Left colon (tissue), 2 donors: ENCODE results near the gene GPR157. TPM values are rescaled to one million over a fixed set of nuclear protein-coding genes. Genes with fewer than 3 reads are reported as not detected.
"Not testable (repeated sequence)": the region's sequence is repeated elsewhere in the genome, so short reads cannot be mapped to it uniquely, and the experiment has no call there.

ENCODE experiments used
- ATAC-seq: fragments of 200-7000 bp; cut with Tn5 transposase; one replicate; pipeline ENCODE4 v1.9.1; 2020; ENCODE audit warnings: mild to moderate bottlenecking, moderate library complexity
- DNase-seq, 2 donors: peaks; one replicate each; pipeline ENCODE4 v3.0.0-alpha.2; 2020
- intact Hi-C, 2 donors: fragments of 100-400 bp; cut with DNase I in 1 of 2; cut with micrococcal nuclease in 1 of 2; formaldehyde crosslinking; loops; one replicate each; pipeline versions ENCODE4 v1.11.2 to v1.14.0; 2022; cut with DNase I, micrococcal nuclease
- long read RNA-seq: library from polyadenylated mRNA; unstranded; transcript quantifications from one replicate; pipeline ENCODE4 v2.0.0, GENCODE V29; 2021
- total RNA-seq, 2 donors: library from RNA; stranded (reverse); fragmentation: NEBNext Ultra II Directional; extraction: Animal tissue kit (Norgen Biotek cat#: 25700); gene quantifications; one replicate each; pipeline ENCODE4 v1.2.1, GENCODE V29; 2021
- donor health status: DM: no; HTN: no; CAD: no.
- donor health status: DM: yes; HTN: yes; CAD: no.

The GPR157 gene
- 10 to 100 TPM in 1 of 2 donors, 1 to 10 TPM in 1; 9.1 to 14.2 TPM for total RNA-seq
- long read RNA-seq, partial matches to known transcripts: 0 of 4 reads
- long read RNA-seq, other reads (novel, unspliced or antisense): 4 of 4 reads

GRCh38 chr1:9128520-9129265, at the start of gene GPR157:
Gene GPR157, minus strand, starts transcription at chr1:9129102. Its CDS starts 75 bp downstream, at chr1:9129027.
- DNase-seq (peak; percentile 89 to 98), ATAC-seq (peak; percentile 90)
- intact Hi-C loops: no loop called here

DNA sequence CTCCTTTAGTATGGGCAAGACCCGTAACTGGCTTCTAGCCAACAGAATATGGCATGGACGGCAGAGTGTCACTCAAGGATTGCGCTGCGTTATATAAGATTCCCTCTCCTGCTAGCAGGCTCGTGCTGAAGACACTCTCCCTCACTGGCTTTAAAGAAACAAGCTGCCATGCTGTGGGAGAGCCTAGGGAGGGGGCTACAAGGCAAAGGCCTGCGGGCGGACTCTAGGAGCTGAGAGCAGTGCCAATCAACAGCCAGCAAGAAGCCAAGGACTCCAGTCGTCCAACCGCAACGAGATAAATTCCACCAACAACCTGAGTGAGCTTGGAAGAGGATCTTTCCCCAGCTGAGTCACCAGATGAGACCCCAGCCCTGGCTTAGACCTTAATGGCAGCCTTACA, 45.9 kb upstream of the GPR157 start:
- intact Hi-C loops: no loop called here
- DNase-seq: no peak
- no peak for ATAC-seq

- intact Hi-C loops: no loop called here
- DNase-seq (no peak), ATAC-seq (no peak)
Observed at GRCh38 chr1:9174243-9174642, 45.3 kb upstream of the GPR157 start.

- ATAC-seq (no peak), DNase-seq (no peak)
- intact Hi-C loops: no loop called here
Observed at GRCh38 chr1:9169601-9170137, 40.8 kb upstream of the GPR157 start.

DNA sequence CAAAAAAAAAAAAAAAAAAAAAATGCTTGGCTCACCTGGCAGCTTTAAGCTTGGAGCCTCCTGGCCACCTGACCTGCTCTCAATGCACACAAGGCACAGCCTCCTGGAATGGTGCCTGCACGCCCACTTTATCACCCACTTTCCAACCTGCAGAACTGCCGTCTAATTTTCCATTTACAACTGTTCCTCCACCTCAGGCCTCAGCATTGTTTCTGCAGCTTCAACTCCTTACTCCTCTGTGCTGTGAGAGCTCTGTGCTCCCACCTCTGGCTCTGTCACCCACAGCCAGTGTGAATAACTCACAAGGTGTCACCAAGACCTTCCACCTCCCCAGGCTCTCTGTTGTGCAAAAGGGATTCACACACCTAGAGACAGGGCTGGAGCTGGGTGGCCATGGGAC, 38.7 kb upstream of the GPR157 start:
- DNase-seq (no peak), ATAC-seq (no peak)
- intact Hi-C loops: no loop called here

- DNase-seq (no peak), ATAC-seq (no peak)
- intact Hi-C loops: no loop called here
Observed at GRCh38 chr1:9166289-9167235, 37.7 kb upstream of the GPR157 start.

- intact Hi-C loops: no loop called here
- DNase-seq (no peak), ATAC-seq (peak; percentile 18)
Observed at GRCh38 chr1:9165396-9165795, 36.5 kb upstream of the GPR157 start.

DNA sequence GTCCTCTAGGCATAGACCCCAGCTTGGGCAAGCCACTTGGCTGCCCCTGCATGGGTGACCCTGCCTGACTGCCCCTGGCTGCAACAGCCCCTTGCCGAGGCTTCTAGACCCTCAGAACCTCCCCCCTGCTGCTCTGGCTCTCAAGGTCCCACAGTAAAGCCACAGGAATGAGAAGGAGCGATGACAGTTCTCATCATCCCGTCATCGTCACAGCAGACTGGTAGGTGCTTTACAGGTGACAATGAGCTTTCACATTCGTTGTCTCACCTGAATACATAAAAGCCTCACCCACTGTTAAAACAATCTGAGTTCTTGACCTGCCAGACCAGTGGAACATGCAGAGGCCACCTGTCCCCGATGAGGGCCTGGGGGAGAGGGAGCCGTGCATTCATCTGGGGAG, 36.0 kb upstream of the GPR157 start:
- DNase-seq (no peak), ATAC-seq (peak; percentile 69)
- intact Hi-C loops: no loop called here

GRCh38 chr1:9164532-9164900, 35.6 kb upstream of the GPR157 start:
- DNase-seq (no peak), ATAC-seq (no peak)
- intact Hi-C loops: no loop called here

DNA sequence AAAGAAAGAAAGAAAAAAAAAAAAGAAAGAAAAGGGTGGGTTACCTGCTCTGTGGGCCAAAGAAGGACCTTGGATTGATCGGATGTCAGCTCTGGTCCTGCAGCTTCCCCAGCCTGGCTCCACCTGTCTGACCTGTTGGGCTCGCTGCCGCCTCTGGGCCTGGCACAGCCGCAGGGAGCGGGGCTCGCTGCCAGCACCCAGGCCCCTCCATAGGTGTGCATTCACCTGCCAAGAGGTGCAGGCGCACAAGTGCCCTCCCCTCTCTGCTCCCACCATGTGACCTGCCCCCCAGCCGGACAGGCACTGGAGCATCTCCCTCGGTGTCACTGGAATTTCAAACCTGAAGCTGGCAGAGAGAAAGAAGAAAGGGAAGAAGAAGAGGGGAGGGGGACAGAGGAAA, 33.1 kb upstream of the GPR157 start:
- intact Hi-C loops: no loop called here
- DNase-seq (no peak), ATAC-seq (peak; percentile 29)

DNA sequence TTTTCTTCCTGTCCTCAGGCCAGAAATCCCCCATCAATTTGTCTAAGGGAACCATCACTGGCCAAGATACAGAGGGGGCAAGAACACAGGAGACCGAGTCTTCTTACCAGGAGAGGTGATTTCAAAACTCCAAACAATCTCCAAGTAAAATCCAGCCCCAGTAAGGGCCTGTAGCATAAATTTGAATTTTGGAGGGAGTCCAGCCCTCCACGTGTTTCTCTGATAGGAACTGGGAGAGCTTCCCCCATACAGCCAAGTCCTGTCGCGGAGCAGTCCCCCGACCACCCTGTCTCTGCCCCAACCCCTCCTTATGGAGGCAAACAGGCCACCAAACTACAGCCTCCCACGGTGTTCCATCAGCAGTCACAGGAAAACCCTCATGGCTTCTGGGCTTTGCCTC, 32.4 kb upstream of the GPR157 start:
- ATAC-seq: no peak
- DNase-seq: no peak
- intact Hi-C loops: no loop called here

DNA sequence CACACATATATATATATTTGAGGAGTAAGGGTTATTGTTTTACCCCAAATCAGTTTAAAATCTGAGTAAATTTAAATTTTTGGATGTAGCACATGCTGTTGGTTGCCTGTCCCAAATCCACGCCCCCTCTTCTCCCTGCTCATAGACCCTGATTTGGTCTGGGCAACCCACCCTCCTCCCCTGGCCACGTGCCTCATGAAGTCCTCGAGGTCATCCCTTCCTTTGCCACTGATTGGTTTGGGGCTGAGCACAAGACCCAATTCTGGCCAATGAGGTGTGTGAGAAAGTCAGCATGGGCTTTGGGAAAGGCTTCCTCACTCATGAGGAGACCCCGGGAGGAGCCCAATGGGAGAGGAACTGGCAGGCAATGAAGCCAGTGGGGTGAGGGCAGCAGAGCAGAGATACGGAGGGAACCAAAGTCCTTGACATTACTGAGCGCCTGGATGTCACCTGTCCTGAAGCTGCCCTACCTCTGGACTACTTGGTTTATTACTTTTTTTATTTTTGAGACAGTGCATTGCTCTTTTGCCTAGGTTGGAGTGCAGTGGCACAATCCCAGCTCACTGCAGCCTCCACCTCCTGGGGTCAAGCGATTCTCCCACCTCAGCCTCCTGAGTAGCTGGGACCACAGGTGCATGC, 31.3 kb upstream of the GPR157 start:
- no peak for ATAC-seq

GRCh38 chr1:9155879-9156278, 27.0 kb upstream of the GPR157 start:
- ATAC-seq (no peak), DNase-seq (no peak)
- intact Hi-C loops: no loop called here

More for the DNA sequence above, 31.3 kb upstream of the GPR157 start:
- DNase-seq: no peak
- intact Hi-C loops: no loop called here

- ATAC-seq, DNase-seq, intact Hi-C loops: not testable (repeated sequence)
Observed at GRCh38 chr1:9155405-9155804, 26.5 kb upstream of the GPR157 start.

DNA sequence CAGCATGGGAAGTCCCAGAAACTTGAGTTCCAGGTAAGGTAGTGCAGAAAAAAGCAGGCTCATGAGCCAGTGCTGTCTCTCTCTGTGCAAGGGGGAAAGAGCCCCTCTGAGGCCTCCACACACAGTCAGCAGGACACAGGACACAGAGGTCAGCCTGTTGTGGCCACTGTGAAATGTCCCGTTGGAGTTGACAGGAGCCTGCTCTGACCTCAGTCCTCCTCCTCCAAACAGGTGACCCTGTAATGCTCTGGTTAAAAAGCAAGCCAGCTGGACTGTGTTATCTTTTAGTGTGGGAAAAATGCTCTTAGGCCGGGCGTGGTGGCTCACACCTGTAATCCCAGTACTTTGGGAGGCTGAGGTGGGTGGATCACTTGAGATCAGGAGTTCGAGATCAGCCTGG, 24.2 kb upstream of the GPR157 start:
- intact Hi-C loops: no loop called here
- no peak for ATAC-seq
- no peak for DNase-seq

GRCh38 chr1:9152535-9152934, 23.6 kb upstream of the GPR157 start:
- no peak for ATAC-seq

GRCh38 chr1:9151328-9151860, 22.5 kb upstream of the GPR157 start:
- ATAC-seq: no peak
- DNase-seq: no peak
- intact Hi-C loops: no loop called here

More at GRCh38 chr1:9152535-9152934, 23.6 kb upstream of the GPR157 start:
- intact Hi-C loops: no loop called here
- no peak for DNase-seq

GRCh38 chr1:9150582-9151327, 21.9 kb upstream of the GPR157 start:
- intact Hi-C loops: no loop called here
- ATAC-seq (no peak), DNase-seq (no peak)
